HPDE6-E6E7 (cell line): ENCODE results near the gene INAVA.
"Not testable (repeated sequence)": the region's sequence is repeated elsewhere in the genome, so short reads cannot be mapped to it uniquely, and the experiment has no call there.

Experiments
- DNase-seq: peaks from one replicate; pipeline ENCODE4 v3.0.0; 2011; ENCODE audit warnings: missing footprints; ENCODE audit errors: extremely low spot score

INAVA gene

DNA sequence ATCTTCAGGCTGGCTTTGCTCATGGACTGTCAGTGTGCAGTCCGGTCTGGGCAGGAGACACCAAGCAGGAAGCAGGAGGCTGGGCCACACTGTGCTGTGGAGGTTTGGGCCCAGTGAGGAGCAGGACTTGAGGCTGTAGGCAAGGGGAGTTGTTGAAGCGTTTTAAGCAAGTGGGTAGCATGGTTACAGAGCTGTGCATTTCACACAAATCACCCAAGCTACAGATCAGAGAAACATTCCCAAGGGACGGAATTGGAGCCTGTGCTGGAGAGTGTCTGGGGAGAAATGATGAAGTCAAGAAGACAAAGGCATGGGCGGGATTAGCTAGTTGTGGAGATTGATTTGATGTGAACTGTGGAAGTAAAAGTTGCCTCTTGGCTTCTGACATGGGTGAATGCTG, 67.9 kb downstream of the INAVA start:
- no peak for DNase-seq

DNA sequence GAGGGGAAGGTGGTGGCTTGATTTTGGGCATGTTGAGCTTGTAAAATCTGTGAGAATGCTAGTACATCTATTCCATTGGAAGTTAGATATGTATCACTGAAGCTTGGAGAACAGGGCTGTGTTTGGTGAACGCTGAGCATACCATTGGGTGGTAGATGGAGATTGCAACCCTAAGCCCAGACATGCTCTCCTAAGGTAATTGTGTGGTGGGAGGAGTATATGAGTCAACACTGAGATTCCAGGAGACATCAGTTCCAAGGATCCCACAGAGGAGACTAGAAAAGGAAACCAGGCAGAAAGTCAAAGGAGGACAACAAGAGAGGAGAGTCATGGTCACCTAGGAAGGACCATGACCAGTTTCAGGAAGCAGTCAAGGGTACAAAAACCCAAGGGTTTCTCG, 68.4 kb downstream of the INAVA start:
- DNase-seq: peak; percentile 33

DNA sequence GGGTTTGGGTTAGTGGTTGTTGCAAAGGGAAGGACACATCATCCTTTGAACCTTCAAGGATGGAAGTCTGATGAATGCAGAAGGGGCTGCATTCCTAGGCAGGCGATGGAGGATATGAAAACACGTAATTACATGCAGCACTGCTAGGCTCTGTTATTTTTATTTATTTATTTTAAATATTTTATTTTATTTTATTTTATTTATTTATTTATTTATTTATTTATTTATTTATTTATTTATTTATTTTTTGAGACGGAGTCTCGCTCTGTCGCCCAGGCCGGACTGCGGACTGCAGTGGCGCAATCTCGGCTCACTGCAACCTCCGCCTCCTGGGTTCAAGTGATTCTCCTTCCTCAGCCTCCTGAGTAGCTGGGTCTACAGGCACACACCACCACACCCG, 69.2 kb downstream of the INAVA start:
- not testable (repeated sequence) for DNase-seq
